Left renal pelvis (tissue), 4 donors: Measurements from ENCODE around the gene CHN2. TPM values are rescaled to one million over a fixed set of nuclear protein-coding genes. Genes with fewer than 3 reads are reported as not detected.

Experiments
- DNase-seq, 4 donors: peaks; one replicate each; pipeline ENCODE4 v3.0.0-alpha.2; 2013; ENCODE audit warnings: low read depth in 4 of 4, low spot score in 3 of 4
- polyA plus RNA-seq, 4 donors: library from polyadenylated mRNA; unstranded; fragments of 120-200 nt; gene quantifications; one replicate each; pipeline ENCODE4 v1.2.1, GENCODE V29; 2013; ENCODE audit not compliant: insufficient read length in 4 of 4

CHN2 gene
- polyA plus RNA-seq, 4 donors, result 11.3 to 21.8 (median 18.7) TPM

GRCh38 chr7:29480934-29481651 lies 286.5 kb downstream of the CHN2 start:
- DNase-seq, result no peak

- DNase-seq, result no peak
Observed at GRCh38 chr7:29482056-29482455, 287.5 kb downstream of the CHN2 start.

GRCh38 chr7:29483219-29484104 lies 288.9 kb downstream of the CHN2 start:
- no peak for DNase-seq

- no peak for DNase-seq
Observed at GRCh38 chr7:29484280-29484679, 289.7 kb downstream of the CHN2 start.

GRCh38 chr7:29485339-29486190 lies 291.0 kb downstream of the CHN2 start:
- DNase-seq, result no peak

GRCh38 chr7:29486191-29486700 lies 291.7 kb downstream of the CHN2 start:
- DNase-seq, result no peak

GRCh38 chr7:29487424-29487823 lies 292.8 kb downstream of the CHN2 start:
- DNase-seq, result no peak

GRCh38 chr7:29488203-29488970 lies 293.8 kb downstream of the CHN2 start:
- DNase-seq, result no peak

- DNase-seq, result no peak
Observed at GRCh38 chr7:29488977-29489376, 294.4 kb downstream of the CHN2 start.

- no peak for DNase-seq
Observed at GRCh38 chr7:29490094-29490607, 295.6 kb downstream of the CHN2 start.

GRCh38 chr7:29494350-29494749 lies 299.8 kb downstream of the CHN2 start:
- no peak for DNase-seq

- no peak for DNase-seq
Observed at GRCh38 chr7:29495653-29496052, 301.1 kb downstream of the CHN2 start.

GRCh38 chr7:29496355-29497020 lies 301.9 kb downstream of the CHN2 start:
- DNase-seq, result no peak

- no peak for DNase-seq
Observed at GRCh38 chr7:29499932-29500331, 305.4 kb downstream of the CHN2 start.

GRCh38 chr7:29500719-29501118 lies 306.1 kb downstream of the CHN2 start:
- no peak for DNase-seq

- DNase-seq, result no peak
Observed at GRCh38 chr7:29502133-29502532, 307.6 kb downstream of the CHN2 start.

- no peak for DNase-seq
Observed at GRCh38 chr7:29505931-29506330, 311.4 kb downstream of the CHN2 start.

- no peak for DNase-seq
Observed at GRCh38 chr7:29508608-29509007, 314.0 kb downstream of the CHN2 start.

- DNase-seq, result no peak
Observed at GRCh38 chr7:29510028-29510427, 315.5 kb downstream of the CHN2 start.
